GM12892 (cell line): ENCODE data around the gene IFIH1.

Experiments
- POLR2A ChIP-seq: IDR thresholded peaks from 2 replicates; pipeline ENCODE4 v1.6.1; 2011; ENCODE audit warnings: low read depth, low read length, control low read depth
- TAF1 ChIP-seq: IDR thresholded peaks from 2 replicates; pipeline ENCODE4 v1.6.1; 2011; ENCODE audit warnings: low read depth, mild to moderate bottlenecking, control low read depth, low read length, borderline replicate concordance

DNA sequence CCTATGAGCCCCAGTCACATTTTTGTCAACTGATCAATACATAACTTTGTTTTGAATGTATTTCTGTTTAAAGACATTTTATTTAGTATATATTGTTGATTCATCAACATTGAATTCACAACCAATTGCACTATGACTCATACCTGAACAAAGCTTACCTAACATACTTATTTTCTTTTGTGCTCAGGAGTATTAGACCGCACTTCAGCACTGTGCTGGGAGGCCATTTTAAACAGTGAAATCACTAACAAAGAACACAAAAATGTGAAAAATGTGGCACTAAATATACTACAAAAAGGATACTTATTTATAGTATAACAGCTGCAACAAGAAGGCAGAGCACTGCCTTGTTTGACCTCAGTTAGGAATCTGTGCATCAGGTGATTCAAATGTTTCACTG lies 12.4 kb upstream of the IFIH1 start:
- no peak for TF ChIP-seq POLR2A
- TF ChIP-seq TAF1: no peak
